GM23248 (cell line): Measurements from ENCODE around the gene RFXANK.

ENCODE experiments used
- EZH2 ChIP-seq: fragments of 200-600 bp; sonication (generic); IDR thresholded peaks from 2 replicates; pipeline ENCODE4 v1.6.1; 2018; ENCODE audit warnings: antibody characterized with exemption, mild to moderate bottlenecking; ENCODE audit not compliant: insufficient read depth, poor library complexity, severe bottlenecking
- EZH2phosphoT487 ChIP-seq: fragments of 200-600 bp; sonication (generic); IDR thresholded peaks from 2 replicates; pipeline ENCODE4 v1.6.1; 2018; ENCODE audit warnings: antibody characterized with exemption, moderate library complexity, mild to moderate bottlenecking, low read depth; ENCODE audit not compliant: insufficient read depth

DNA sequence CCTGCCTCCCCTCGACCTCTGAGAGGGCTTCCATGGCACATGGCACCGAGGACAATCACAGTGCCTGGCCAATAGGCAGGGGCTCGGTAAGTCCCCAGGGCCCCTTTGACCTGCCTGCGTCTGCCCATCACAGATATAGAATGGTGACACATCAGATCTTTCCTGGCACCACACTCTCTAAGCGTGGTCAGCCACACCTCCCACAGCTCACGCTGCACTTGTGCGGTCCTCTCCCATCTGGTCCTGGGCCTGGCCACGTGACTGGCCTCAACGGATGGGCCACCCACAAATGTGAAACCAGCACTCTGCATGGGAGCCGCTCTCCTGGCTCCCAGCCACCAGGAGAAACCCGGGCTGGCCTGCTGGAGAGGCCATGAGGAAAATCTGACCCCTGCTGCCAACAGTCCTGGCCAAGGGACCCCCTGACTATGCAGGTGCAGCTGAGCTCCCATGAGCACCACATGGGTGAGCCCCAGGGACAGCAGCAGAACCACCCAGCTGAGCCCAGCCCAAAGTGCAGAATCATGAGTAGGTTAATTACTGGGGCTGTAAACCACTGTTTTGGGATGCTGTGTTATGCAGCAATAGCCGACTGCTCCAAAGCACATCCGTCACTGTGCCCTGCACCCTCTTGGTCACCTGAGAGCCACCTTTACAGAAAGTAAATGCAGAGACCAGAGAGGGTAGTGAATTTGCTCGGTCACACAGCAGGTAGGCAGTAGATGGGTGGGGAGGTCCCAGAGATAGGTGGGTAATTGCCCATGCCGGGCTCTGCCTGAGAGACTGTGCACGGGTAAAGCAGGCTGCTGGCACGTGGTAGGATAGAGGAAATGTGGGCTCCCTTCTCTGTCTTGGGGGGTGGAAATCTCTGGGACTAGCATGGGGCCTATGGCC is 12.3 kb upstream of the RFXANK start:
- TF ChIP-seq EZH2: no peak
- no peak for TF ChIP-seq EZH2phosphoT487
